Sigmoid colon (tissue), 4 donors: ENCODE data around the gene NR6A1.

Experiments
- CTCF ChIP-seq, 4 experiments: fragments of 450-650 bp in 3 of 4; fragments of 200-600 bp in 1 of 4; IDR thresholded peaks; one replicate each; pipeline ENCODE4 v1.5.1; 2016 to 2019; ENCODE audit warnings: antibody characterized with exemption in 4 of 4, mild to moderate bottlenecking in 3 of 4, moderate library complexity in 2 of 4
- EP300 ChIP-seq, 4 donors: sonication (generic); formaldehyde crosslinking; IDR thresholded peaks; one replicate each; pipeline ENCODE4 v1.6.1; 2017; ENCODE audit warnings: antibody characterized with exemption in 4 of 4
- POLR2A ChIP-seq, 2 donors: fragments of 450-650 bp; IDR thresholded peaks; one replicate each; pipeline ENCODE4 v1.6.1; 2016; ENCODE audit warnings: antibody characterized with exemption in 2 of 2, mild to moderate bottlenecking in 2 of 2, moderate library complexity in 2 of 2
- POLR2AphosphoS5 ChIP-seq, 4 donors: sonication (generic); formaldehyde crosslinking; IDR thresholded peaks; one replicate each; pipeline ENCODE4 v1.6.1; 2017; ENCODE audit warnings: antibody characterized with exemption in 4 of 4

GRCh38 chr9:124694414-124695279 lies 76.5 kb downstream of the NR6A1 start:
- TF ChIP-seq POLR2AphosphoS5 (IDR thresholded peaks at IDR 0.05) (no peak), CTCF (IDR thresholded peaks at IDR 0.05) (no peak), POLR2A (IDR thresholded peaks at IDR 0.05) (no peak), EP300 (IDR thresholded peaks at IDR 0.05) (no peak)
